WTC11 (cell line): ENCODE measurements around the gene ELP4. TPM values are rescaled to one million over a fixed set of nuclear protein-coding genes. Genes with fewer than 3 reads are reported as not detected.

Experiments
- ATAC-seq: fragments of 200-7000 bp; cut with Tn5 transposase; 2 replicates; pipeline ENCODE4 v1.10.0; 2021; ENCODE audit warnings: mild to moderate bottlenecking, moderate library complexity
- CTCF ChIA-PET: fragments of 300-600 bp; sonication (Branson Sonifier 250); formaldehyde crosslinking; loops from one replicate; lab custom pipeline; 2021; ENCODE audit warnings: antibody characterized with exemption; lab: Charles Lee
- POLR2A ChIA-PET: fragments of 350-600 bp; sonication (Branson Sonifier 250); formaldehyde crosslinking; loops from one replicate; lab custom pipeline; 2021; ENCODE audit warnings: antibody characterized with exemption; lab: Charles Lee
- DNase-seq: peaks from one replicate; pipeline ENCODE4 v3.0.0; 2021; ENCODE audit warnings: low spot score
- H3K27ac Mint-ChIP-seq: 2 replicates; pipeline ENCODE4 v1.8.0; 2021; ENCODE audit warnings: mixed read lengths
- H3K27me3 Mint-ChIP-seq: 2 replicates; pipeline ENCODE4 v1.8.0; 2021; ENCODE audit warnings: low read depth, mild to moderate bottlenecking, moderate library complexity, mixed read lengths
- H3K36me3 Mint-ChIP-seq: 2 replicates; pipeline ENCODE4 v1.8.0; 2021; ENCODE audit warnings: mixed read lengths
- H3K4me1 Mint-ChIP-seq: 2 replicates; pipeline ENCODE4 v1.8.0; 2022; ENCODE audit warnings: mixed read lengths
- H3K4me3 Mint-ChIP-seq: 2 replicates; pipeline ENCODE4 v1.8.0; 2021; ENCODE audit warnings: mild to moderate bottlenecking, moderate library complexity, mixed read lengths
- H3K9me3 Mint-ChIP-seq: 2 replicates; pipeline ENCODE4 v1.8.0; 2021; ENCODE audit warnings: mixed read lengths
- ELF4 ChIP-seq: sonication (generic); formaldehyde crosslinking; IDR thresholded peaks from 2 replicates; pipeline ENCODE4 v1.8.1; 2022; ENCODE audit warnings: low read depth, mild to moderate bottlenecking, moderate library complexity, missing genetic modification reagents
- GABPB1 ChIP-seq: sonication (generic); formaldehyde crosslinking; IDR thresholded peaks from 2 replicates; pipeline ENCODE4 v1.8.1; 2023; ENCODE audit warnings: mild to moderate bottlenecking, missing genetic modification reagents
- HMGXB4 ChIP-seq: sonication (generic); formaldehyde crosslinking; IDR thresholded peaks from 2 replicates; pipeline ENCODE4 v1.8.1; 2023; ENCODE audit warnings: mild to moderate bottlenecking, moderate library complexity, missing genetic modification reagents
- NFYB ChIP-seq: sonication (generic); formaldehyde crosslinking; conservative IDR thresholded peaks from 2 replicates; pipeline ENCODE4 v1.8.0; 2022; ENCODE audit warnings: low read depth, missing genetic modification reagents
- PRRX2 ChIP-seq: fragments of 250-450 bp; sonication (Bioruptor Pico); IDR thresholded peaks from 2 replicates; pipeline ENCODE4 v1.8.0; 2021; ENCODE audit warnings: mild to moderate bottlenecking
- SMAD4 ChIP-seq: sonication (generic); formaldehyde crosslinking; IDR thresholded peaks from 2 replicates; pipeline ENCODE4 v1.8.0; 2022; ENCODE audit warnings: mild to moderate bottlenecking, missing genetic modification reagents
- SP1 ChIP-seq: sonication (generic); formaldehyde crosslinking; conservative IDR thresholded peaks from 2 replicates; pipeline ENCODE4 v1.8.1; 2022; ENCODE audit warnings: missing genetic modification reagents
- TCF7 ChIP-seq: sonication (generic); formaldehyde crosslinking; IDR thresholded peaks from 2 replicates; pipeline ENCODE4 v1.8.0; 2022; ENCODE audit warnings: mild to moderate bottlenecking, low read depth, missing genetic modification reagents, moderate library complexity
- ZNF263 ChIP-seq: sonication (generic); formaldehyde crosslinking; IDR thresholded peaks from 2 replicates; pipeline ENCODE4 v1.8.1; 2022; ENCODE audit warnings: low read depth, mild to moderate bottlenecking, moderate library complexity, missing genetic modification reagents
- ZNF423 ChIP-seq: fragments of 250-450 bp; sonication (Bioruptor Pico); IDR thresholded peaks from 2 replicates; pipeline ENCODE4 v2.1.2; 2022; ENCODE audit warnings: mild to moderate bottlenecking, moderate library complexity
- total RNA-seq: library from RNA; stranded (reverse); gene quantifications from 3 replicates; pipeline ENCODE4 v1.2.3, GENCODE V29; 2021
- TF ChIP-seq, protein P1 (sequence below): fragments of 250-450 bp; sonication (Bioruptor Pico); IDR thresholded peaks from 2 replicates; pipeline ENCODE4 v1.9.0; 2021; ENCODE audit warnings: mild to moderate bottlenecking, borderline replicate concordance
- TF ChIP-seq, protein P2 (sequence below): sonication (generic); formaldehyde crosslinking; IDR thresholded peaks from 2 replicates; pipeline ENCODE4 v1.8.0; 2022; ENCODE audit warnings: mild to moderate bottlenecking, missing genetic modification reagents
- TF ChIP-seq, protein P3 (sequence below): sonication (generic); formaldehyde crosslinking; IDR thresholded peaks from 2 replicates; pipeline ENCODE4 v1.8.1; 2022; ENCODE audit warnings: mild to moderate bottlenecking, missing genetic modification reagents, moderate library complexity, borderline replicate concordance
- TF ChIP-seq, protein P4 (sequence below): fragments of 250-450 bp; sonication (Bioruptor Pico); conservative IDR thresholded peaks from 2 replicates; pipeline ENCODE4 v1.9.0; 2021; ENCODE audit warnings: mild to moderate bottlenecking

ELP4 gene
- total RNA-seq, 1 experiment from 2014 or later: 14.6 TPM

DNA sequence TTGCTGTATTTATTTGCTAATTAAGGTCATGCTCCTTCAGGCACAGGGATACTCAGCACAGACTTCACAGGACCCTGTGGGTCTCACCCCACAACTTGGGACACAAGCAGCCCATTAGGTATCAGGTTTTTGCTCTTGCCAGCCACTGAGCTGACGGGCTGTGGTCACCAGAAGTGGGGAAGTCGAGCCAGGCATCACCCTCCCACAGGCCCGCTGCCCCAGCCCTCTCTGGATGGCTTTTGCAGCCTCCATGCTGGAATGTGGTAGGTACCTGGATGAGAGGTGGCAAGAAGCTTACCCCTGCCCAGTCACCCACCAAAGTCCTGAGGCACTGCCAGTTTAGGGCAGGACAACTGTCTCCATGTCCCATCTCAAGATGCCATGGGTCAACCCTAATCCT, 213.2 kb downstream of the ELP4 start (continued):
- TF ChIP-seq, protein P1, sequence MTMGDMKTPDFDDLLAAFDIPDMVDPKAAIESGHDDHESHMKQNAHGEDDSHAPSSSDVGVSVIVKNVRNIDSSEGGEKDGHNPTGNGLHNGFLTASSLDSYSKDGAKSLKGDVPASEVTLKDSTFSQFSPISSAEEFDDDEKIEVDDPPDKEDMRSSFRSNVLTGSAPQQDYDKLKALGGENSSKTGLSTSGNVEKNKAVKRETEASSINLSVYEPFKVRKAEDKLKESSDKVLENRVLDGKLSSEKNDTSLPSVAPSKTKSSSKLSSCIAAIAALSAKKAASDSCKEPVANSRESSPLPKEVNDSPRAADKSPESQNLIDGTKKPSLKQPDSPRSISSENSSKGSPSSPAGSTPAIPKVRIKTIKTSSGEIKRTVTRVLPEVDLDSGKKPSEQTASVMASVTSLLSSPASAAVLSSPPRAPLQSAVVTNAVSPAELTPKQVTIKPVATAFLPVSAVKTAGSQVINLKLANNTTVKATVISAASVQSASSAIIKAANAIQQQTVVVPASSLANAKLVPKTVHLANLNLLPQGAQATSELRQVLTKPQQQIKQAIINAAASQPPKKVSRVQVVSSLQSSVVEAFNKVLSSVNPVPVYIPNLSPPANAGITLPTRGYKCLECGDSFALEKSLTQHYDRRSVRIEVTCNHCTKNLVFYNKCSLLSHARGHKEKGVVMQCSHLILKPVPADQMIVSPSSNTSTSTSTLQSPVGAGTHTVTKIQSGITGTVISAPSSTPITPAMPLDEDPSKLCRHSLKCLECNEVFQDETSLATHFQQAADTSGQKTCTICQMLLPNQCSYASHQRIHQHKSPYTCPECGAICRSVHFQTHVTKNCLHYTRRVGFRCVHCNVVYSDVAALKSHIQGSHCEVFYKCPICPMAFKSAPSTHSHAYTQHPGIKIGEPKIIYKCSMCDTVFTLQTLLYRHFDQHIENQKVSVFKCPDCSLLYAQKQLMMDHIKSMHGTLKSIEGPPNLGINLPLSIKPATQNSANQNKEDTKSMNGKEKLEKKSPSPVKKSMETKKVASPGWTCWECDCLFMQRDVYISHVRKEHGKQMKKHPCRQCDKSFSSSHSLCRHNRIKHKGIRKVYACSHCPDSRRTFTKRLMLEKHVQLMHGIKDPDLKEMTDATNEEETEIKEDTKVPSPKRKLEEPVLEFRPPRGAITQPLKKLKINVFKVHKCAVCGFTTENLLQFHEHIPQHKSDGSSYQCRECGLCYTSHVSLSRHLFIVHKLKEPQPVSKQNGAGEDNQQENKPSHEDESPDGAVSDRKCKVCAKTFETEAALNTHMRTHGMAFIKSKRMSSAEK (CRISPR knock-in tag): no peak
- no peak for TF ChIP-seq ZNF423
- TF ChIP-seq ZNF263 (CRISPR knock-in tag): no peak
- TF ChIP-seq HMGXB4 (CRISPR knock-in tag): no peak
- TF ChIP-seq SMAD4 (CRISPR knock-in tag): no peak
- no peak for TF ChIP-seq PRRX2

- Mint-ChIP-seq H3K36me3 (no peaks in the 10 kb centered on the region), H3K4me3 (no peak overlapping the region), H3K4me1 (peaks cover 20% of the 10 kb centered on the region), H3K27me3 (no peaks in the 10 kb centered on the region), H3K9me3 (no peaks in the 10 kb centered on the region), H3K27ac (no peak overlapping the region)
- no peak for DNase-seq
- ATAC-seq: no peak
- no peak for TF ChIP-seq PRRX2
- no peak for TF ChIP-seq NFYB (CRISPR knock-in tag)
- TF ChIP-seq, protein P2, sequence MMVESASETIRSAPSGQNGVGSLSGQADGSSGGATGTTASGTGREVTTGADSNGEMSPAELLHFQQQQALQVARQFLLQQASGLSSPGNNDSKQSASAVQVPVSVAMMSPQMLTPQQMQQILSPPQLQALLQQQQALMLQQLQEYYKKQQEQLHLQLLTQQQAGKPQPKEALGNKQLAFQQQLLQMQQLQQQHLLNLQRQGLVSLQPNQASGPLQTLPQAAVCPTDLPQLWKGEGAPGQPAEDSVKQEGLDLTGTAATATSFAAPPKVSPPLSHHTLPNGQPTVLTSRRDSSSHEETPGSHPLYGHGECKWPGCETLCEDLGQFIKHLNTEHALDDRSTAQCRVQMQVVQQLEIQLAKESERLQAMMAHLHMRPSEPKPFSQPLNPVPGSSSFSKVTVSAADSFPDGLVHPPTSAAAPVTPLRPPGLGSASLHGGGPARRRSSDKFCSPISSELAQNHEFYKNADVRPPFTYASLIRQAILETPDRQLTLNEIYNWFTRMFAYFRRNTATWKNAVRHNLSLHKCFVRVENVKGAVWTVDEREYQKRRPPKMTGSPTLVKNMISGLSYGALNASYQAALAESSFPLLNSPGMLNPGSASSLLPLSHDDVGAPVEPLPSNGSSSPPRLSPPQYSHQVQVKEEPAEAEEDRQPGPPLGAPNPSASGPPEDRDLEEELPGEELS (CRISPR knock-in tag): no peak
- no peak for TF ChIP-seq SP1
- TF ChIP-seq, protein P3, sequence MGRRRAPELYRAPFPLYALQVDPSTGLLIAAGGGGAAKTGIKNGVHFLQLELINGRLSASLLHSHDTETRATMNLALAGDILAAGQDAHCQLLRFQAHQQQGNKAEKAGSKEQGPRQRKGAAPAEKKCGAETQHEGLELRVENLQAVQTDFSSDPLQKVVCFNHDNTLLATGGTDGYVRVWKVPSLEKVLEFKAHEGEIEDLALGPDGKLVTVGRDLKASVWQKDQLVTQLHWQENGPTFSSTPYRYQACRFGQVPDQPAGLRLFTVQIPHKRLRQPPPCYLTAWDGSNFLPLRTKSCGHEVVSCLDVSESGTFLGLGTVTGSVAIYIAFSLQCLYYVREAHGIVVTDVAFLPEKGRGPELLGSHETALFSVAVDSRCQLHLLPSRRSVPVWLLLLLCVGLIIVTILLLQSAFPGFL (CRISPR knock-in tag): no peak
- TF ChIP-seq ELF4 (CRISPR knock-in tag): no peak
- TF ChIP-seq GABPB1: no peak
- ChIA-PET POLR2A (no interaction called here), CTCF (no interaction called here)
These were observed 215.6 kb downstream of the ELP4 start for GRCh38 chr11:31725176-31725575.

DNA sequence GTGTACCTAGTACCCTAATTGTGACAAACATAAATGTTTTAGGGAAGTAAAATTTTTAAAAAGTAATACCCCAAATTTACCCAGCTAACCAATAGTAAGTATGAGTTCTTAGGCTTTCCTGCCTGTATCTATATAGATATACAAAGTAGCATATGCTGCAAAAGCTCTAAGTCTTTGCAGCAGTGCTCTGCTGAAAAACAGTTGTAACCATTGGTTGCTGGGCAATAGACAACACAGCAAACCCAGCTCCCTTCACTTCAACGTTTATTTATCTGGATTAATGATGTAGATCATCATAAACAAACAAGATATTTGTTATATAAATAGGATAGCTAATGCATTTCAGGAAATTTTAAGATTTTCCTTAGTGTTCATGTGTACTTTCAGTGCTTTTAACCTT, 218.9 kb downstream of the ELP4 start:
- no peak overlapping the region for H3K27ac Mint-ChIP-seq
- ChIA-PET POLR2A (no interaction called here), CTCF (interaction anchor here (1.3 kb wide), 1 partner anchor 88 kb away, joined by 3 read pairs; no protein-coding TSS in a partner anchor)
- H3K4me3 Mint-ChIP-seq: no peak overlapping the region
- no peaks in the 10 kb centered on the region for H3K4me1 Mint-ChIP-seq
- ATAC-seq (no peak), DNase-seq (no peak)
- H3K9me3 Mint-ChIP-seq: peaks cover 30% of the 10 kb centered on the region
- no peak for TF ChIP-seq TCF7 (CRISPR knock-in tag)
- TF ChIP-seq, protein P4, sequence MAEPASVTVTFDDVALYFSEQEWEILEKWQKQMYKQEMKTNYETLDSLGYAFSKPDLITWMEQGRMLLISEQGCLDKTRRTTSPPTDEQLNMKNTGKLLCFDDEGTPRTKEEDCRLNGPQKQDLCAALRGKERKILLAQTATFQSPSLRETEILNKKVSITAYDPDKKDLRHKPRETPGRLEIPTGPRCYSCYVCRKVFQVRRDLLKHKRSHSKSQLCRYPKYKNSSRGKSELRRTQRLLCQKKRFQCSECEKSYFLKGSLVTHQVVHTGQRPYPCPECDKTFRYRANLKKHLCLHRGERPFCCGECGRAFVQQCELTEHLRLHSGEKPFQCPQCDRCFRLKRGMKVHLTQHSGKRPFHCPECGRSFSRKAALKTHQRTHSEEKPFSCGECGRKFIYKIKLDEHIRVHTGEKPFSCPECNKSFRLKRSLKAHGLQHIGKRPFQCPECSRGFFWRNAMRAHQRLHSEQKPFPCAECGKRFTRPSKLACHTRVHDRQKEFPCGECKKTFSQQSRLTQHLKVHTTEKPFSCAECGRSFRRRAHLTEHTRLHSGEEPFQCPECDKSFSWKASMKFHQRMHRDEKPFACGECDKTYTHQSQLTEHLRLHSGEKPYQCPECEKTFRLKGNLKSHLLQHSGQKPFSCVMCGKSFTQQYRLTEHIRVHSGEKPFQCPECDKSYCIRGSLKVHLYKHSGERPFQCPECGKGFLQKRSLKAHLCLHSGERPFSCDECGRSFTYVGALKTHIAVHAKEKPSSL (CRISPR knock-in tag): no peak
- H3K36me3 Mint-ChIP-seq: peaks cover 25% of the 10 kb centered on the region
- H3K27me3 Mint-ChIP-seq: no peaks in the 10 kb centered on the region
